ENCODE measurements around the gene SLPI. TPM values are rescaled to one million over a fixed set of nuclear protein-coding genes. Genes with fewer than 3 reads are reported as not detected.

The SLPI gene
- total RNA-seq, 1 donor from 2014 or later, result 68.1 TPM

DNA sequence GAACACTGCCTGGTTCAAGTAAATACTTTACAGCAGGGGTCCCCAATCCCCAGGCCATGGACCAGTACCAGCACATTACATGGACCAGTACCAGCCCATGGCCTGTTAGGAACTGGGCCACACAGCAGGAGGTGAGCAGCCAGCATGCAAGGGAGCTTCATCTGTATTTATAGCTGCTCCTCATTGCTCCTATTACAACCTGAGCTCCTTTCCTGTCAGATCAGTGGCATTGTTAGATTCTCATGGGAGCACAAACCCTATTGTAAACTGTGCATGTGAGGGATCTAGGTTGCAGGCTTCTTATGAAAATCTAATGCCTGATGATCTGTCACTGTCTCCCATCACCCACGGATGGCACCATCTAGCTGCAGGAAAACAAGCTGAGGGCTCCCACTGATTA, 40.3 kb upstream of the SLPI start:
- H3K4me3 ChIP-seq (ENCODE audit: low read depth, low read length), result no peak overlapping the region
- TF ChIP-seq CTCF (conservative IDR thresholded peaks at IDR 0.05; ENCODE audit: low read depth, low read length), result no peak
- DNase-seq (ENCODE audit: low read depth), result no peak

GRCh38 chr20:45294003-45294368, 39.6 kb upstream of the SLPI start:
- no peak for TF ChIP-seq CTCF (conservative IDR thresholded peaks at IDR 0.05; ENCODE audit: low read depth, low read length)
- DNase-seq (ENCODE audit: low read depth), result no peak
- H3K4me3 ChIP-seq (ENCODE audit: low read depth, low read length), result peak overlapping the region; percentile 63

DNA sequence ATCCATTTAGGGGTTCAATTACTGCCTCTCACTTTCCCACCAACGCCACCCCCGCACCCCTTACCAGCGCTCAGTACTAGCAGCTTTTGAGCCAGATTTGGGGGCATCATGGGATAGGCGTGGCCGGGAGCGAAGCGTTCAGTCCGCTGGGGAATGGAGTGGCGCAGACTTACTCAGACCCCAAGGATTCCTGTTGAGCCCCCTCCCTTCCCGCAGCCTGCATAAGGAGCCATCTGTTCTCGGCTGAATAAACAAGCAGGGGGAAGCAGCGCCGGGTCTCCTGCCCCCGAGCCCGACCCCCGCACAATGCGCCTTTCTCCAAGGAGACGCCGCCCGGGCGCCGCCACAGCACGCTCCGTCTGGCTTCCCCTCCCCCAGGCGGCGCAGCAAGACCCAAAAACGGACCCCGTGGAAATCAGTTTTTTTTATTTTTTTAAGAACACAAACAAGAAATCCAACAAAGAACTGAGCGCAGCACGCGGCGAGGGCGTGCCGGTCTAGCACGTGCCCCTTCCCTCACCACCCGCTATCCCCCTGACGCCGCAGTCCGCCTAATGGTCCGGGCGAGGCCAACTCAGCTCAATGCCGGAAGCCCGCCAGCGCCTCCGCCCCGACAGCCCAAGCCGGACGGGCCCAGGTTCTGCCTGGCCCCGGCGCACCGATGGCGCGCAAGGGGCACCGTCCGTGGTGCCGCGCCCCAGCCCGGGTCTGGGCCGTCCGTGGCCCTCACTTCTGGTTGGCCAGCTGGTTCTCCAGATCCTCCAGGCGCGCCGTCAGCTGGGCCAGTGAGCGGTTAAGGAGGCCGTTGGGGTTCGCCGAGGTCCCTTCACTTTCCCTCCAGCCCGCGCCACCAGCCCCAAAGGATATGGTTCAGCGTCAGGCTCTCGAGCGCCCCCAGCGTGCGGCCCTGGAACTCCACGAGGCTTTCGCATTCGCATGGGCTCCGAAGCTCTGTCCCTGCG, 39.0 kb upstream of the SLPI start:
- H3K4me3 ChIP-seq (ENCODE audit: low read depth, low read length), result peak overlapping the region; percentile 63
- peak; percentile 86 for TF ChIP-seq CTCF (conservative IDR thresholded peaks at IDR 0.05; ENCODE audit: low read depth, low read length)
- no peak for DNase-seq (ENCODE audit: low read depth)

- no peak for TF ChIP-seq CTCF (conservative IDR thresholded peaks at IDR 0.05; ENCODE audit: low read depth, low read length)
- no peak for DNase-seq (ENCODE audit: low read depth)
- H3K4me3 ChIP-seq (ENCODE audit: low read depth, low read length), result no peak overlapping the region
Measured at GRCh38 chr20:45292343-45292742, 38.0 kb upstream of the SLPI start.

- H3K4me3 ChIP-seq (ENCODE audit: low read depth, low read length), result no peak overlapping the region
- no peak for TF ChIP-seq CTCF (conservative IDR thresholded peaks at IDR 0.05; ENCODE audit: low read depth, low read length)
- DNase-seq (ENCODE audit: low read depth), result no peak
Measured at GRCh38 chr20:45291526-45291925, 37.2 kb upstream of the SLPI start.

- TF ChIP-seq CTCF (conservative IDR thresholded peaks at IDR 0.05; ENCODE audit: low read depth, low read length), result peak; percentile 93
- DNase-seq (ENCODE audit: low read depth), result no peak
- H3K4me3 ChIP-seq (ENCODE audit: low read depth, low read length), result no peak overlapping the region
Measured at GRCh38 chr20:45290677-45291355, 36.5 kb upstream of the SLPI start.
